ENCODE measurements around the gene TM9SF3. TPM values are rescaled to one million over a fixed set of nuclear protein-coding genes. Genes with fewer than 3 reads are reported as not detected.

Gene TM9SF3
- total and polyA plus RNA-seq, 8 donors, result 28.6 to 343 (median 72.2) TPM

DNA sequence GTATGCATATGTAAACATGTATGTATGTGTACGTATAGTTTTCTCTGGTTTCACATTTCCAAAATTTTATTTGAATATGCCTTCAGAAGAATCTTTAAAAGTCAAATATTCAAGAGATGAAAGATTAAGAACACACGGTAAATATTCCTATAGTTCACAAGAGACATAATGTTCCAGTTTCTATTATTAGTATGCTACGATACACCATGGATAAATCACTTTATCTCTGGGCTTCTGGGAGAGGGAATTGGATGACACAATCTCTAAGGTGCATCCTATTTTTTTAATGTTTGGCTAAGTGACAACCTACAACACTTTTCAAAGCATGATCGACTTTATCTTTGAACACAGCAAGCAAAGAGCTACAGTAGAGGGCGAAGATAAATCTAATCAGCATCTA is 13.8 kb downstream of the TM9SF3 start:
- H3K36me3 ChIP-seq, result peaks cover 0 to 29% (median 14%) of the 10 kb centered on the region in 4 donors
- H3K4me3 ChIP-seq, result no peak overlapping the region
- H3K4me1 ChIP-seq, result peaks cover 19 to 91% (median 67%) of the 10 kb centered on the region in 4 donors
- no peak overlapping the region for H3K27ac ChIP-seq
- WGBS, 5 donors, result 45 to 69% (median 53%) methylated on average over 5 of the region's 5 CpGs
- no peaks in the 10 kb centered on the region for H3K27me3 ChIP-seq
- TF ChIP-seq POLR2AphosphoS5 (IDR thresholded peaks at IDR 0.05) (no peak), POLR2A (IDR thresholded peaks at IDR 0.05) (no peak), EP300 (IDR thresholded peaks at IDR 0.05) (no peak)
- TF ChIP-seq, protein P1, sequence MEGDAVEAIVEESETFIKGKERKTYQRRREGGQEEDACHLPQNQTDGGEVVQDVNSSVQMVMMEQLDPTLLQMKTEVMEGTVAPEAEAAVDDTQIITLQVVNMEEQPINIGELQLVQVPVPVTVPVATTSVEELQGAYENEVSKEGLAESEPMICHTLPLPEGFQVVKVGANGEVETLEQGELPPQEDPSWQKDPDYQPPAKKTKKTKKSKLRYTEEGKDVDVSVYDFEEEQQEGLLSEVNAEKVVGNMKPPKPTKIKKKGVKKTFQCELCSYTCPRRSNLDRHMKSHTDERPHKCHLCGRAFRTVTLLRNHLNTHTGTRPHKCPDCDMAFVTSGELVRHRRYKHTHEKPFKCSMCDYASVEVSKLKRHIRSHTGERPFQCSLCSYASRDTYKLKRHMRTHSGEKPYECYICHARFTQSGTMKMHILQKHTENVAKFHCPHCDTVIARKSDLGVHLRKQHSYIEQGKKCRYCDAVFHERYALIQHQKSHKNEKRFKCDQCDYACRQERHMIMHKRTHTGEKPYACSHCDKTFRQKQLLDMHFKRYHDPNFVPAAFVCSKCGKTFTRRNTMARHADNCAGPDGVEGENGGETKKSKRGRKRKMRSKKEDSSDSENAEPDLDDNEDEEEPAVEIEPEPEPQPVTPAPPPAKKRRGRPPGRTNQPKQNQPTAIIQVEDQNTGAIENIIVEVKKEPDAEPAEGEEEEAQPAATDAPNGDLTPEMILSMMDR (IDR thresholded peaks at IDR 0.05), result no peak
- H3K9me3 ChIP-seq, result no peaks in the 10 kb centered on the region
- DNase-seq, result no peak
- intact Hi-C loops (cut with DNase I; ENCODE audit: low total_unique reads), result no loop called here

DNA sequence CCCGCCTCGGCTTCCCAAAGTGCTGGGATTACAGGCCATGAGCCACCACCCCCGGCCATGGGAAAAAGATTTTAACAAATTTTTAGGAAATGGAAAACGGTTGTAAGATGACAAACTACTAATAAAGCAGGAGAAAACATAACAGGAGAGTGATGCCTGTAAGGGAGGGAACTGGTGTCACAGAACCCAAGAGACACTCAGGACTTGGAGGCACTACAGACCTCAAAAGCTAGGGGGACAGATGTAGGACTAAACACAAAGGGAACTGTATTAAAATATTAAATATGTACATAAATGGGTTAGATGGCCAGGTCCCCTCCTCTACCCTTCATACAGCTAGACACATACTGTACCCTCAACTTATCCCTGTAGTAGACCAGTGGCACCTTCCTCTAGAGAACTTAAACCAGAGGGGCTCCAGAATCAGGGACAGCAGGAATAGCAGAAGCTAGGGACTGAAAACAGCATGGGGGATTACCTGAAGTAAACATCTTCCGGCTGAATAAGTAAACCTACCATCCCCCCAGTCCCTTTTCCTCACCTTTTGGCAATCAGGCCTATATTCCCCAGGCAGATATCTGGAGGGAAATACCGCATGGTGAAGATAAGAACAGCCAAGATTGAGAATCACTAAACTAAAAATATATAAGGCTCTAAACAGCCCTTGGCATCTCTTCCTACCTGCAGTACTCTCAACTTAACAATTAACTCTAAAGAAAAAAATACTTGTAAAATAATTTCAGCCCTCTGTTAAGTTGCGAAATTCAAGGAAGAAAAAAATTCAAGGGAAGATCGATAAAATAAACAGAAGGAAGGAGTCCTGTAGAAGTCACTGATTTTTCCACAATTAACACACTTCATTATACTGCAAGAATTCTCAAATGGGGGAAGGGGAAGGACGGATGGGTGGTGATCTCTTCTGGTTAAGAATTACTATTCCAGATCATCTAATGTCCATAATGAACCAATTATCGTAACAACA is 15.5 kb downstream of the TM9SF3 start:
- H3K4me1 ChIP-seq, result peaks cover 17 to 90% (median 61%) of the 10 kb centered on the region in 4 donors
- peaks cover 0 to 38% (median 18%) of the 10 kb centered on the region in 4 donors for H3K36me3 ChIP-seq
- TF ChIP-seq, protein P1 (IDR thresholded peaks at IDR 0.05), result no peak
- no peak for TF ChIP-seq POLR2A (IDR thresholded peaks at IDR 0.05)
- TF ChIP-seq POLR2AphosphoS5 (IDR thresholded peaks at IDR 0.05), result no peak
- no peak for TF ChIP-seq EP300 (IDR thresholded peaks at IDR 0.05)
- H3K27ac ChIP-seq, result peak overlapping the region in 1 of 5 donors; percentile 21
- H3K4me3 ChIP-seq, result no peak overlapping the region
- no peaks in the 10 kb centered on the region for H3K27me3 ChIP-seq
- intact Hi-C loops (cut with DNase I; ENCODE audit: low total_unique reads), result no loop called here
- DNase-seq, result no peak
- H3K9me3 ChIP-seq, result no peaks in the 10 kb centered on the region
- 53 to 66% (median 57%) methylated on average over 10 of the region's 10 CpGs for WGBS, 5 donors

DNA sequence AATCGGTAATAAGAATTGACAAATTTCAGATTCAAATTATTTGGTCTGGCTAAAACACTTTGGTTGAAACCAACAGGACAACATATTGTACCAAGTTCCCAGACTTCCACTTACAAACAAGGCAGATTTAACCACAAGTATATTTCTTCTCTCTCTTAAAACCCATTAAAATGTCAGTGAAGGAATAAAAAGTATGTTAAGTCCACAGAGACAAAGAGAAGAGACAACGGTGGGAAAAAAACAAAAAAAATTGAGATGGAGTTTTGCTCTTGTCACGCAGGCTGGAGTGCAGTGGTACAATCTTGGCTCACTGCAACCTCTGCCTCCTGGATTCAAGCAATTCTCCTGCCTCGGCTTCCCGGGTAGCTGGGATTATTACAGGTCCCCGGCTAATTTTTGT is 16.3 kb downstream of the TM9SF3 start:
- 62 to 76% (median 67%) methylated on average over 6 of the region's 6 CpGs for WGBS, 5 donors
- Histone ChIP-seq H3K36me3 (peaks cover 0 to 30% (median 15%) of the 10 kb centered on the region in 4 donors), H3K4me1 (peaks cover 17 to 90% (median 63%) of the 10 kb centered on the region in 4 donors), H3K9me3 (no peaks in the 10 kb centered on the region), H3K27me3 (no peaks in the 10 kb centered on the region), H3K4me3 (no peak overlapping the region), H3K27ac (peak overlapping the region in 1 of 5 donors; percentile 21)
- TF ChIP-seq, protein P1 (IDR thresholded peaks at IDR 0.05), result no peak
- TF ChIP-seq EP300 (IDR thresholded peaks at IDR 0.05) (no peak), POLR2AphosphoS5 (IDR thresholded peaks at IDR 0.05) (no peak), POLR2A (IDR thresholded peaks at IDR 0.05) (no peak)
- no peak for DNase-seq
- intact Hi-C loops (cut with DNase I; ENCODE audit: low total_unique reads), result no loop called here

DNA sequence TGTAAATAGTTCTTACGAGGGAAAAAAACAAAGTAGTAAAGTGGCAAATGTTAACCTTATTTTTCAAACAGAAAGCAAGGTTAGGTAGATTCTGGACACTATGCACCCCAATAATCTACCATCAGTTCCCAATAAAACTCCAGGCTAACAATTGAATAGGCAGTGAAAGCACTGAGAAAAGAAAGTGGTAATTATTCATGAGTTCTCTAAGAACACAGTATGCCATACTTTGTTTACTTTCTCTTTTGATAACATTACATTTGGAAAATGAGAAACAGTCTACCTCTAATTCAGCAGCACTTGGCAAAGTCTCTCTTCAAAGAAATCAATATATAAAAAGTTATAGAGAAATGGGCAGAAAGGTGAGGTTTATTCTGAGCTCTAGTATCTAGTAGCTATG is 18.4 kb downstream of the TM9SF3 start:
- no peak for DNase-seq
- no peak overlapping the region for H3K4me3 ChIP-seq

More for the DNA sequence above, 18.4 kb downstream of the TM9SF3 start:
- Histone ChIP-seq H3K27ac (peak overlapping the region in 2 of 5 donors; percentile 53 to 59), H3K9me3 (no peaks in the 10 kb centered on the region), H3K27me3 (no peaks in the 10 kb centered on the region), H3K36me3 (peaks cover 0 to 33% (median 22%) of the 10 kb centered on the region in 4 donors), H3K4me1 (peaks cover 16 to 84% (median 60%) of the 10 kb centered on the region in 4 donors)
- TF ChIP-seq POLR2AphosphoS5 (IDR thresholded peaks at IDR 0.05), result no peak
- no peak for TF ChIP-seq EP300 (IDR thresholded peaks at IDR 0.05)
- no peak for TF ChIP-seq POLR2A (IDR thresholded peaks at IDR 0.05)
- TF ChIP-seq, protein P1 (IDR thresholded peaks at IDR 0.05), result no peak
- WGBS, 5 donors, result 28 to 61% (median 32%) methylated on average over 1 of the region's 1 CpG
- intact Hi-C loops (cut with DNase I; ENCODE audit: low total_unique reads), result no loop called here
